Measurements from ENCODE around the gene COMMD6. TPM values are rescaled to one million over a fixed set of nuclear protein-coding genes. Genes with fewer than 3 reads are reported as not detected.
A peak's percentile ranks its signal among the peaks of the same experiment; 100 is the strongest.

The COMMD6 gene
- total and polyA plus RNA-seq, 2 of the 4 experiments (the other 2 are of a cell fraction): 63.5 to 144 TPM

DNA sequence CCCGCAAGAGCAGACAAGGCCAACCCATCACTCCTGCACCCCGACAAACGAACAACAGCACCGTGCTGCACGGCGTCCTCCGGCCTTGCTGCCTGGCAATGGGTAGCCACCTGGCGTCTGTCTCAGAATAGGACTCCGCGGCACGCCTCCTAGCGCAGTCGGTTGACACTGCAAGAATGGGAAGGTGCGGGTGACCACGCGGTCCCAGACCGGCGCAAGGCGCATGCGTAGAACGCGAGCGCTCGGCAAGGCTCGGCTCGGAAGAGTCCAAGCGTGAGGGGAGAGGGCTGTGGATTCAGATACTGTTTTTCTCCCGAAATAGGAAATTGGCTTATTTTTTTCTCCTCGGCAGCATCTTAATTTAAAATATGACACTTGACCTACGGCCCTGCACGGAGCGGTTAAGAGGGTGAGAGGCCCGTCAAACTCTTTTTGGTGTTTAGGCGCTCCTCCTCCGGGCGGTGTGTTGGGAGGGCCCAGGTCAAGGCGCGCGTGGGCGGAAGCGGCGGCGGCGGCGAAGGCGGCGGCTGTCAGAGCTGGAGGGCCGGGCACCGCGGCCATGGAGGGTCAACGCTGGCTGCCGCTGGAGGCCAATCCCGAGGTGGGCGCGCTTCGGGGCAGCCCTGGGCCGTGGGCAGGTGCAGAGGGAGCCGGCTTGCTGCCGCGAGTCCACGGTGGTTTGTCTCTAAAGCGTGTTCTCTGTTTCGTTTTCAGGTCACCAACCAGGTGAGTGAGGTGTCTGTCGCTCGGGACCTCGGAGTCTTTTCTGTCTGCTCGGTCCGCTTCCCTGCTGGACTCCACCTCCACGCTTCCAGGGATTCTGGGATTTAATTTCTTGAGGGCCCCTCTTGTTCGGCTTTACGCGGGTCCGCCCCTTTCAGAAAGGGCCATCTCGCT, 11.9 kb upstream of the COMMD6 start, which contains the start of gene UCHL3 (continued):
- TF ChIP-seq, protein P1, sequence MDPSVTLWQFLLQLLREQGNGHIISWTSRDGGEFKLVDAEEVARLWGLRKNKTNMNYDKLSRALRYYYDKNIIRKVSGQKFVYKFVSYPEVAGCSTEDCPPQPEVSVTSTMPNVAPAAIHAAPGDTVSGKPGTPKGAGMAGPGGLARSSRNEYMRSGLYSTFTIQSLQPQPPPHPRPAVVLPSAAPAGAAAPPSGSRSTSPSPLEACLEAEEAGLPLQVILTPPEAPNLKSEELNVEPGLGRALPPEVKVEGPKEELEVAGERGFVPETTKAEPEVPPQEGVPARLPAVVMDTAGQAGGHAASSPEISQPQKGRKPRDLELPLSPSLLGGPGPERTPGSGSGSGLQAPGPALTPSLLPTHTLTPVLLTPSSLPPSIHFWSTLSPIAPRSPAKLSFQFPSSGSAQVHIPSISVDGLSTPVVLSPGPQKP (IDR thresholded peaks at IDR 0.05; ENCODE audit: borderline replicate concordance, low read depth, low read length): no peak

DNA sequence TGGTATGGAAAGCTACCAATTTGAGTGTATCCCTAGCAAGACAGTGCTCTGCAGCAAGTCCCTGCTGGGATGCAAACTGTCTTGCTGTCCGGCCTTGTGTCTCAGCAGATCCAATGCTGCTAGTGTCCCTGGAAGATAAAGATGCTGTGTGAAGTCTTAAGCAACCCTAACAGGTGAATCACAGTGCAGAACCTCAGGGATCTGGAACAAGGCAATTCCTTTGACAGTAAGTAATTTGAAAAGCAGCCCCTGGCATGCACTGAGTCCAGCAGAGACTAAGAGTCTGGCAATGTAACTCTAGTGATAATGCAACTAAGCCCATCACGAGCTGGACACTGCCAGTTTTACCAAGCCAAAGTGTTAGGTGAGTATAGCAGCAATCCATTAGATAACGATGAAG, 10.3 kb upstream of the COMMD6 start:
- H3K14ac ChIP-seq (replicated peaks; ENCODE audit: low read depth, low read length): no peak overlapping the region
- no peak overlapping the region for H3K56ac ChIP-seq (ENCODE audit: extremely low read depth, insufficient read depth, low read length)
- no peak overlapping the region for H3K18ac ChIP-seq (ENCODE audit: low read depth, low read length)
- no peak overlapping the region for H3K4me2 ChIP-seq (ENCODE audit: low read depth, low read length)
- in situ Hi-C loops (cut with MboI; ENCODE audit: low sequenced_read_pairs) (loop anchor here (5.0 to 10.0 kb wide), 2 partner anchors 66 to 173 kb away; partner anchors contain the start of gene TBC1D4), intact Hi-C loops (cut with micrococcal nuclease) (loop anchor here (5.0 kb wide), 1 partner anchor 1251 kb away; no protein-coding TSS in a partner anchor), dilution Hi-C loops (cut with HindIII; ENCODE audit: low sequenced_read_pairs, unreplicated experiment) (no loop called here)
- H4K5ac ChIP-seq (ENCODE audit: low read depth, low read length): no peak overlapping the region
- peaks cover 5 to 15% of the 10 kb centered on the region in 2 experiments; a peak in 2 of 4 replicates for H3K79me1 ChIP-seq (ENCODE audit: low read depth in 1 of 2, low read length in 2 of 2)
- no peaks in the 10 kb centered on the region for H3K36me3 ChIP-seq (ENCODE audit: control insufficient read depth, insufficient read depth, low read length)
- no peaks in the 10 kb centered on the region for H3K9me3 ChIP-seq (ENCODE audit: control insufficient read depth, insufficient read depth, low read length)
- no peak overlapping the region for H2BK5ac ChIP-seq (ENCODE audit: low read depth, low read length, poor library complexity, severe bottlenecking)
- H3K4me3 ChIP-seq (ENCODE audit: insufficient read depth, low read depth, low read length): no peak overlapping the region
- H2AK5ac ChIP-seq (ENCODE audit: low read depth, low read length): no peak overlapping the region; the same call in 1 of the 2 replicates
- no peak overlapping the region for H4K8ac ChIP-seq (ENCODE audit: low read depth in 2 of 2, low read length in 2 of 2)
- H4K91ac ChIP-seq (ENCODE audit: insufficient read depth, low read depth, low read length): no peak overlapping the region
- ATAC-seq (ENCODE audit: low read depth) (no peak), DNase-seq (peak; percentile 51)
- no peak overlapping the region for H2AK9ac ChIP-seq (replicated peaks; ENCODE audit: low read depth, low read length, poor library complexity)
- no peaks in the 10 kb centered on the region for H3K27me3 ChIP-seq (ENCODE audit: control insufficient read depth, insufficient read depth, low read length)
- ChIA-PET POLR2A (ENCODE audit: unreplicated experiment) (interaction anchor here (0.7 kb wide), 1 partner anchor 17 kb away, joined by 3 read pairs; no protein-coding TSS in a partner anchor), CTCF (interaction anchor here (1.2 kb wide), 1 partner anchor 175 kb away, joined by 3 read pairs; no protein-coding TSS in a partner anchor)
- BruUV-seq (replicated peaks): no TSS peak
- H3K27ac ChIP-seq (ENCODE audit: insufficient read depth, low read length): no peak overlapping the region
- no CpG with 5 or more reads among the region's 3 CpGs for WGBS, 2 experiments (ENCODE audit: extremely low coverage in 2 of 2, insufficient read length in 1 of 2)
- no peak overlapping the region for H2BK20ac ChIP-seq (ENCODE audit: low read depth, low read length)
- peak; percentile 33; the same call in 1 of the 2 replicates for TF ChIP-seq CEBPB (IDR thresholded peaks at IDR 0.05; ENCODE audit: low read depth, low read length)
- TF ChIP-seq CHD1 (IDR thresholded peaks at IDR 0.05; ENCODE audit: low read depth, low read length): no peak
- TF ChIP-seq, protein P1 (IDR thresholded peaks at IDR 0.05; ENCODE audit: borderline replicate concordance, low read depth, low read length): no peak
- no peak for TF ChIP-seq FOS (IDR thresholded peaks at IDR 0.05; ENCODE audit: low read depth, low read length)
- no peak for TF ChIP-seq MAFK (IDR thresholded peaks at IDR 0.05; ENCODE audit: low read depth, low read length)
- no peak for TF ChIP-seq SMC3 (IDR thresholded peaks at IDR 0.05; ENCODE audit: low read depth, low read length)
- no peaks in the 10 kb centered on the region for H4K20me1 ChIP-seq (ENCODE audit: insufficient read depth, low read length)
- H2AFZ ChIP-seq (replicated peaks; ENCODE audit: low read length, poor library complexity): no peak overlapping the region
- peaks cover 2% of the 10 kb centered on the region; the same call in 1 of the 2 replicates for H3K4me1 ChIP-seq (ENCODE audit: control insufficient read depth, insufficient read depth, low read length)
- no peak overlapping the region for H2BK15ac ChIP-seq (ENCODE audit: low read depth, low read length)
- peaks cover 3% of the 10 kb centered on the region; the same call in 1 of the 2 replicates for H3K9me1 ChIP-seq (ENCODE audit: insufficient read depth, low read length)
- H3K4ac ChIP-seq (ENCODE audit: low read depth, low read length): no peak overlapping the region
- H3K9ac ChIP-seq (ENCODE audit: low read depth, low read length): no peak overlapping the region
- no peak overlapping the region for H2BK120ac ChIP-seq (ENCODE audit: low read depth, low read length)
- no peak overlapping the region for H3K23ac ChIP-seq (ENCODE audit: low read depth, low read length)

Data from IMR-90 (cell line).